Skeletal muscle satellite cell (primary cell): Measurements from ENCODE around the gene TBX15.

ENCODE experiments used
- H3K27me3 ChIP-seq: 2 replicates; pipeline ENCODE4 v1.7.0; 2013; ENCODE audit warnings: low read length; ENCODE audit not compliant: control insufficient read depth, insufficient read depth
- H3K36me3 ChIP-seq: 2 replicates; pipeline ENCODE4 v1.7.0; 2013; ENCODE audit warnings: mild to moderate bottlenecking, control low read depth, low read length; ENCODE audit not compliant: insufficient read depth
- H3K4me1 ChIP-seq: 2 replicates; pipeline ENCODE4 v1.7.0; 2013; ENCODE audit warnings: low read length; ENCODE audit not compliant: control insufficient read depth, insufficient read depth
- H3K4me2 ChIP-seq: 2 replicates; pipeline ENCODE4 v1.7.0; 2013; ENCODE audit warnings: mild to moderate bottlenecking, low read length
- H3K4me3 ChIP-seq: 2 replicates; pipeline ENCODE4 v1.7.0; 2013; ENCODE audit warnings: low read length
- H3K9ac ChIP-seq: 2 replicates; pipeline ENCODE4 v1.7.0; 2013; ENCODE audit warnings: mild to moderate bottlenecking, low read depth, low read length, moderate library complexity
- H3K9me3 ChIP-seq: replicated peaks from 2 replicates; pipeline ENCODE4 v1.7.0; 2013; ENCODE audit warnings: mild to moderate bottlenecking, control low read depth, low read length

TBX15 gene

DNA sequence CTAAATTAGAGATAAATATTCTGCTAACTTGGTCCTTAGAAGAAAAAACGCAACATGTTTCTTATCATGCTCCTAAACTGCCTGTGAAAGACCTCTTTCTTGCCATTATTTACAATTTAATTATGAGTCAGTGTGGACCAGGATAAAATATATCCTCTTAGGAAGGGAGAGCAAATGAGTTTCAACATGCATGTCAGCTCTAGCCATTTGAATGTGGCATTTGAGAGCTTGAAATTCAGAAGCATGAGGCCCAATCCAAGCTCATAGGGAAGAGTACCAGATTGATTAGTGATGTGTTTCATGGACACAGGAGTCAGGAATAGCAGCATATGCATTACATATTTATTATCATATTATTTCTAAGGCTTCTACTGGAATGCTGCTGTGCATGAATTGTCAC, 39.3 kb downstream of the TBX15 start:
- Histone ChIP-seq H3K4me2 (peak overlapping the region; percentile 59), H3K36me3 (no peaks in the 10 kb centered on the region), H3K4me3 (no peak overlapping the region), H3K27me3 (no peaks in the 10 kb centered on the region), H3K9me3 (no peaks in the 10 kb centered on the region), H3K9ac (no peak overlapping the region), H3K4me1 (peaks cover 55% of the 10 kb centered on the region)

DNA sequence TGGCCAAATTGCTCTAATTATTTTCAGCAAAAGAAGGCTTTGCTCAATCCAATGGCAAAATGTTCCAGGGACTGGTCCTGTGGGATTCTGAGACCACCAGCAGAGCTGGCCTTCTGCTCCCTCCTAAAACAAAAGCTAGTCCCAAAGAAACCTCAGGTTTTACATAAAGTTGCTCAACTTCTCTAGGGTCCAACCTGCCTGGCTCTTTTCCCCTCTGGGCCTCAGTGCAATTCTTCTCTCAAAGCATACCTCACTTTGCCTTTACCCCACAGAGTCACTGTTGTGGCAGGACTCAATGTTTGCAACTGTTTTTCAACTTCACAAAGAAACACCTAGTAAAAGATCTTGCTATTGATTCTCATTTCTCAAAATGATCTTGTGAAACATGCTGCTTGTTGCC, 39.8 kb downstream of the TBX15 start:
- Histone ChIP-seq H3K4me2 (peak overlapping the region; percentile 59), H3K4me1 (peaks cover 57% of the 10 kb centered on the region), H3K36me3 (no peaks in the 10 kb centered on the region), H3K27me3 (no peaks in the 10 kb centered on the region), H3K4me3 (no peak overlapping the region), H3K9me3 (no peaks in the 10 kb centered on the region), H3K9ac (no peak overlapping the region)

DNA sequence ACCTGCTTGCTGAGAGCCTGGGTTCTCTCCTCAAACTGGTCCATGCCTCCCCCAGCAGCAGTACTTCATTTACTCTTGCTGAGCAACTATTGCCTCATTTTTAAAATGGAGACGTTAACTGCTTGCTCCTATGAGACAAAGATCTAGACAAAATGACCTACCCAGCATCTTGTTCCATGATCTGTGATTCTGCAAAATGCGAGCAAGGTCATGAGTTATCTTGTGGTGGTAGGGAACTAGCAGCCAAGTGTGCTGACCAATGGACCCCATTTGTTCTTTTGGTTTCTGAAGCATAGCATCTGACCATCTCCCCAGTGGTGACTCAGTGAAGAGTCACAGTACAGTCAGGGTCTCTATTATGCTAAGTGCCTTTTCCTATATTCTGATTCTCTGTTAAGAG, 40.4 kb downstream of the TBX15 start:
- Histone ChIP-seq H3K4me3 (peak overlapping the region; percentile 45), H3K9me3 (no peaks in the 10 kb centered on the region)

DNA sequence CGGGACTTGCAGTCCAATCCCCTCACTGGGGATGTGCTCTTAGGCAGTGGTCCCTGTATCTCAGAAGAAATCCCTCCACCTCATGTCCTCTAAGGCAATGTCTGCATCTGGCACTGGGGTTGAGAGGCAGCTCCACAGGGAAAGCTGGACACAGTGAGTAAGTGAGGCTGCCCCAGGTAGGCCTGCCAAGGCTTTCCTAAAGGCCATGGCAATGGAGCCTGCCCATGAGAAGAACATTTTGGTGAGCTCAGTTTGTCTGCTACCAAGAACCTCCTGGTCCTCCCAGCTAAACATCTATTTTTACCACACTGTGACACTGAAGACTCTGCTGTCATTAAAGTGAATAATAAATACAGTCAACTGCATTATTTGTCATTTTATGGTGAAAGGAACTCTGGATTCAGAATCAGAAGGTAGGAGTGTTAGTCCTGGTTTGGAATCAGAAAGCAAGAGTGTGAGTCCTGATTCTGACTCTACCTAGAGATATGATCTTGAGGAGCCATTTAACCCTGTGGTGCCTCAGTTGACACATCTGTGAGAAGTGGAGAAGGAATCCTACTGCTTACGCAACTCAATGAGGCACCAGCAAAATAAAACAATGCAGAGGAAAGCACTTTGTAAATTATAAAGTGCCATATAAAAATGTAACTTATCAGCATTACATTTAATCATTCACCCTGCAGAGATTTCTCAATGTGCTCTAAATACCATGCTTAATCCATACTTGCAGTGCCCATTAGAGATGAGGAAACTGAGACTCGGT, 41.0 kb downstream of the TBX15 start:
- H3K36me3 ChIP-seq = no peaks in the 10 kb centered on the region
- peak overlapping the region; percentile 59 for H3K4me2 ChIP-seq
- H3K4me3 ChIP-seq = peak overlapping the region; percentile 45
- no peaks in the 10 kb centered on the region for H3K27me3 ChIP-seq
- no peak overlapping the region for H3K9ac ChIP-seq
- H3K4me1 ChIP-seq = peaks cover 54% of the 10 kb centered on the region
- no peaks in the 10 kb centered on the region for H3K9me3 ChIP-seq

More for the DNA sequence above, 40.4 kb downstream of the TBX15 start:
- H3K27me3 ChIP-seq = no peaks in the 10 kb centered on the region
- H3K4me1 ChIP-seq = peaks cover 54% of the 10 kb centered on the region
- H3K4me2 ChIP-seq = peak overlapping the region; percentile 59
- no peak overlapping the region for H3K9ac ChIP-seq
- H3K36me3 ChIP-seq = no peaks in the 10 kb centered on the region

DNA sequence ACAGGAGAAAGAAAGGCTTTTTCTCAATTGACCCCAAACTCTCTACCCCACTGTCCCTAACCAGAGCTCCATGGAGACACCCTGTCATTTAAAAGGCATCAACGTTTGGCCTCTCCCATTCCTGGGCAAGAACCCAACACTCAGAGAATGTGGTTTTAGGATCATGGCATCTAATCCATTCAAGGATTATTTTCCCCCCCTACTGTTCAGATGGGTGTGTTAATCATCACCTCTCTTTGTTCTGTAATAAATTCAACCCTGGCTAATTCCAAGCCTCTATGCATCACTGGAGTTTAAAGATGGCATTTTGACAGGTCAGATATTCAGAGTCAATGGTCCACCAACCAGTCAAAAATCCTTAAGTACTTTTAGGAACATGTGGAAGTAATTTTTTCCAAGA, 42.7 kb downstream of the TBX15 start:
- Histone ChIP-seq H3K36me3 (no peaks in the 10 kb centered on the region), H3K27me3 (no peaks in the 10 kb centered on the region), H3K4me1 (peaks cover 54% of the 10 kb centered on the region), H3K9me3 (no peaks in the 10 kb centered on the region), H3K4me2 (no peak overlapping the region), H3K4me3 (no peak overlapping the region), H3K9ac (no peak overlapping the region)

DNA sequence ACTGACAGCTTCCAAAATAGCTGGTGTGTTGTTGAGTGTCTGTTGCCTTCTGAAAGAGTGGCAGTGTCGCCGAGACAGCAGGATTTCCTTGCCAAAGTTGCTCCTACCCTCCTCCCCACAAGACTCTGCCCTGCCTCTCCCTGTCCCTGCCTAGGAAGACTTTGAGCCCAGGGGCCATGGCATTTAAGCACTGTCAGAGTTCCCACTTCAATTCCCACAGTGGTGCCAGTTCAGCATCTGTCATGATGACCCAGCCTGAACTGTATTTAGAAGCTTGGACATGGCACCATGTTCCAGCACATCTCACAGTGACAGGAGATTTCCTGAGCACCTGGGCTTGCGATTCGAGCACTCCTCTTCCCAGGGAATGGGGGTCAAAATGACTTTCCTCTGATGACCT, 43.6 kb downstream of the TBX15 start:
- Histone ChIP-seq H3K4me3 (no peak overlapping the region), H3K27me3 (no peaks in the 10 kb centered on the region), H3K36me3 (no peaks in the 10 kb centered on the region)

DNA sequence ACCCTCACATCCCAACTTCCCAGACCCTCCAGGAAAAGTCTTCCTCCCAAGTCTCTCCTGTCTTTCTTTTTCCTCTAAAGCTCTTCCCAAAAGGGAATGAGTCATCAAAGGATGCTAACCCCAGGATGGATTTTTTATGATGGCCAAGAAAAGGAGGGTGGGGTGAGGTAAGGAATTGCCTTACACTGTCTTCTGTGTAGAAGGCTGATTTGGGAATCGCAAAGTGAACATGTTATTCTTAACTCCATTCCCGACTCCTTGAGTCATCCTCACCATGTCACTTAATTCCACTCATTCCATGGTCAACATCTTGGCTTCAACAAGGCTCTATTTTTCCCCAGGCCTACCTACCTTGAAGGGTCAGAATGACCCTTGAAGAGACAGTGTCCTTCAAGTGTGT, 44.0 kb downstream of the TBX15 start:
- Histone ChIP-seq H3K4me1 (peaks cover 46% of the 10 kb centered on the region), H3K9ac (no peak overlapping the region), H3K4me3 (no peak overlapping the region), H3K36me3 (no peaks in the 10 kb centered on the region), H3K9me3 (no peaks in the 10 kb centered on the region), H3K4me2 (no peak overlapping the region), H3K27me3 (no peaks in the 10 kb centered on the region)

More for the DNA sequence above, 43.6 kb downstream of the TBX15 start:
- H3K9me3 ChIP-seq = no peaks in the 10 kb centered on the region
- peaks cover 50% of the 10 kb centered on the region for H3K4me1 ChIP-seq
- no peak overlapping the region for H3K4me2 ChIP-seq
- H3K9ac ChIP-seq = no peak overlapping the region

DNA sequence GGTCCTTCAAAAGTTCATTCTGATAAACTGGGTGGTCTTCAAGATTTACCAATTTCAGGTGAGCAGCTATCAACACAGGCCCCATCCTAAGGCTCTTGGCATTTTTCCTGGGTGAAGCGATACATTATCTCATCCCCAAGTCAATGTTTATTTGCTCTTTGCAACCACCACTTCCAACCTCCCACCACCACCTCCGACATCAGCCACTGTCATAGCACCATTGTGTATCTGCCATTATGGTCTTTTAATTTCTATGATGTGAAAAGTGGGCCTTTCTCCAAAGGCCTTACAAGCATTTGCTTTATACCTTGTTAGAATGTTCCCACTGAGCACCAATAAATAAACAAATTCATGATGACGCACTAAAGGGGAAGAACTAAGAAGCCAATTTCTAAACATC, 47.2 kb downstream of the TBX15 start:
- Histone ChIP-seq H3K36me3 (no peaks in the 10 kb centered on the region), H3K9ac (no peak overlapping the region), H3K27me3 (no peaks in the 10 kb centered on the region), H3K4me1 (peaks cover 21% of the 10 kb centered on the region), H3K4me3 (no peak overlapping the region), H3K4me2 (no peak overlapping the region), H3K9me3 (no peaks in the 10 kb centered on the region)

DNA sequence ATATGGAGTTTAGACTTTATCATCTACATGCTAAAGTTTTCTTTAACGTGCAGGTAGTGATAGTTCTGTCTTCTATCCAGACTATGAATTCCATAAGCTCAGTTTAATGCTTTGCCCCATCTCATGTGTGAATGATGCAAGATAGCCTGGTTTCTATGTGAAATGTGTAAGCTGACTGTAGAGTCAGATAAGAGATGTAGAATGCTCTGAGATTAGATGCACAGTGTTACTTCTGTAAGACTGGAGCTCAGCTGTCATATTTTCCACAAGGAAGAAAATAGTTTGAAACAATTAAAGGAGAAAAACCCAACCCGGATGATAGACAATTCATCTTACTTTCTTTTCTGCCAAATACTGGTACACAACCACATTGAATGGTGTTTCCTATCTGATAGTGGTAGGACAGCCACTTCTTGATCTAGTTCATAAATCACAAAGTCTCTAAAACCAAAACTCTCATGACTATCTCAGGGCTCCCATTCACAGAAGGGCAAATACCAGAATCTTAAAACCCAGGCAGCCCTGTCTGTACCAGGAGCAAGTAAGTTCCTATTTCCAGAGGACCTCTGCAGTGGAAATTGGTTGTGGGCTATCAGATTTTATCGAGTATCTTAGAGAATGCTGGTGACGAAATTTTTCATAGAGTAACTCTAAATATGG, 50.6 kb downstream of the TBX15 start:
- Histone ChIP-seq H3K9ac (no peak overlapping the region), H3K27me3 (no peaks in the 10 kb centered on the region), H3K4me3 (no peak overlapping the region), H3K4me1 (peaks cover 4% of the 10 kb centered on the region), H3K36me3 (no peaks in the 10 kb centered on the region), H3K4me2 (no peak overlapping the region), H3K9me3 (no peaks in the 10 kb centered on the region)

DNA sequence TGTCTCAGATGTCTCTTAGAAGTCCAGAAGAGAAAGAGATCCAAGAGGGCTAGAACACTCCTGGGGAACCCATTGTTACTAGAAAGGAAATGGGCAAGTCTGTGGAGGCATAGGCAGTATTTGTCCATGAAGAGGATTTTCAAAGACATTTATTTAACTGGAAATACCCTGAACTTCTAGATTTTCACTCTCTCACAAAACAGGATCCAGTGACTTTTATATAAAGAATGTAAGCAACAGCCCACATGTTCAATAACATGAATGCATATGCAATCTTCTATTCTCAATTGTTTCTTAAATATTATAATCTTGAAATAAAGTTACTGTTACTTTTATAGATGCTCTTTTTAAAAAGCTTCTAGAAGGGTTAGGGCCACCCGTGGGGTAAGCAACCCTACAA, 53.4 kb downstream of the TBX15 start:
- H3K4me2 ChIP-seq = no peak overlapping the region
- no peaks in the 10 kb centered on the region for H3K36me3 ChIP-seq
- no peaks in the 10 kb centered on the region for H3K9me3 ChIP-seq
- peaks cover 4% of the 10 kb centered on the region for H3K4me1 ChIP-seq
- no peaks in the 10 kb centered on the region for H3K27me3 ChIP-seq
- no peak overlapping the region for H3K9ac ChIP-seq
- no peak overlapping the region for H3K4me3 ChIP-seq

DNA sequence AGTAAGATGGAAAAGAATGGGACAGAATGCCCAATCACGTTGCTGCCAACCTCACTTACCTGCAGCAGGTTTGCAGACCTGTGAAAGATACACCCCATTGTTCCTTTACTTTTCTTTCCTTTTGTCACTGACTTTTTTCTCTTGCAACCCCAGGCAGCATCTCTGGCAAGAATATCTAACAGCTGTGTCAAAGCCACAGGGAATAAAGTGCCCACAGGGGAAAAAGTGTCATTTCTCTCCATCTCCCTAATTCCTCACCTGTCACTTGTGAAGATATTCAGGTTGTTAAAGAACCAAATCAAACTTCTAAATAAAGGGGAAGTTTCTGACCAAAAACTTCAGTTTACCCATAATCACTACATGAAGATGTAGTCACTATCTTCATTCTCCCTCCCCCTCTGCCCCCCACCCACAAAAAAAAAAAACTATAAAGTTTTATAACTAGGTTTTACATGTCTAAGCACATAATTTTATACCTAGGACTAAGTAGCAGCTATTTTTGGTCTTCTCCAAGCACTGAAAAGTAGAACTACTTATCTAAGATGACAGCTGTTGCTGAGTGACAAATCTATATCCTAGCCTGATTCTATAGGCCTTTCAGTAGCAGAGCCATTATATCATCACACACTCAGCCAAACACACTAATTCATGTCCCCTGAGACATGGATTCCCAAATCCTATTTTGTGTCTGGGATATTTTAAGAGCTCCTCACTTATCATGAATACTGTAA, 54.9 kb downstream of the TBX15 start:
- Histone ChIP-seq H3K4me3 (no peak overlapping the region), H3K4me1 (peaks cover 4% of the 10 kb centered on the region), H3K4me2 (no peak overlapping the region), H3K9ac (no peak overlapping the region), H3K27me3 (no peaks in the 10 kb centered on the region), H3K36me3 (no peaks in the 10 kb centered on the region), H3K9me3 (no peaks in the 10 kb centered on the region)
